COR-L47 (cell line): Measurements from ENCODE around the gene TMEM63A.
"Not testable (repeated sequence)": the region's sequence is repeated elsewhere in the genome, so short reads cannot be mapped to it uniquely, and the experiment has no call there.

ENCODE experiments used
- DNase-seq: peaks from one replicate; lab custom pipeline; 2025; lab: John Stamatoyannopoulos, UW

Gene TMEM63A

GRCh38 chr1:225819346-225820192 lies 62.6 kb downstream of the TMEM63A start:
- DNase-seq = no peak

GRCh38 chr1:225818229-225818628 lies 64.0 kb downstream of the TMEM63A start:
- DNase-seq = no peak

GRCh38 chr1:225817611-225818061 lies 64.5 kb downstream of the TMEM63A start:
- DNase-seq = no peak

- DNase-seq = no peak
Measured at GRCh38 chr1:225816643-225817538, 65.3 kb downstream of the TMEM63A start.

DNA sequence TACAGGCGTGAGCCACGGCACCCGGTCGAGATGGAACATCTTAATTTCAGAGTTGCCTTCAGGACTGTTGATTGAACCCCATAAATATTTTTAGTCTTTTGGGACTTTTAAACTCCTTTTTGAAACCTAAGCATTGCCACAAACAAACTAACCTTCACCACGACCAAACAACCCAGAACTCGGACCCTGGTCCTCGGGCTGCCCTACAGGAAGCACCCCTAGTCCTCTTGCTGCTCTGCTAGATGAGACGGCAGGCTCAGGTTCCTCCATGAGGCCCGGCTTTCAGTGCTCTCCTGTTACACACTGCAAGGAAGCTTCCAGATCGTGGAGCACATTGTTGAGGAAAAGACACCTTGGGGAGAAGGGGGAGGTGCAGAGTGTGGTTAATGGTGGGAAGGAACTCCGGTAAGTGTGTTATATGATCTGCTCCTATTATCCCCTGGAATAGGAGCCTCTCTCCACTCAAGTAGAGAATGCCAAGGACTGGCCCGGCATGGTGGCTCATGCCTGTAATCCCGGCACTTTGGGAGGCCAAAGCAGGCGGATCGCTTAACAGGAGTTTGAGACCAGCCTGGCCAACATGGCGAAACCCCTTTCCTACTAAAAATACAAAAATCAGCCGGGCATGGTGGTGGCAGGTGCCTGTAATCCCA lies 66.5 kb downstream of the TMEM63A start:
- no peak for DNase-seq

DNA sequence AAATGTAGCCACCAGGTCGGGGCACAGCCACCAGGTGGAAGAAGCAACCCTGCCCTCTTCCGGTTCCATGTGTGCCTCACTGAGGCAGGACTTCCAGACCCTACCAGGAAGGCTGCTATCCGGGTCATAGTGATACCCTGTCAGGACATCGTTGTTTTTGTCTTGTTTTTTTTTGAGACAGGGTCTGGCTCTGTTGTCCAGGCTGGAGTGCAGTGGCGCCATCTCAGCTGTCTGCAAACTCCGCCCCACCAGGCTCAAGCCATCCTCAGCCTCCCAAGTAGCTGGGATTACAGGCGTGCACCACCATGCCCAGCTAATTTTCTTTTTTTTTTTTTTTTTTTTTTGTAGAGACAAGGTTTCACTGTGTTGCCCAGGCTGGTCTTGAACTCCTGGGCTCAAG lies 67.1 kb downstream of the TMEM63A start:
- not testable (repeated sequence) for DNase-seq

GRCh38 chr1:225814381-225814780 lies 67.8 kb downstream of the TMEM63A start:
- no peak for DNase-seq

GRCh38 chr1:225813214-225813964 lies 68.8 kb downstream of the TMEM63A start:
- DNase-seq = peak; percentile 28

GRCh38 chr1:225812488-225813213 lies 69.5 kb downstream of the TMEM63A start:
- no peak for DNase-seq

DNA sequence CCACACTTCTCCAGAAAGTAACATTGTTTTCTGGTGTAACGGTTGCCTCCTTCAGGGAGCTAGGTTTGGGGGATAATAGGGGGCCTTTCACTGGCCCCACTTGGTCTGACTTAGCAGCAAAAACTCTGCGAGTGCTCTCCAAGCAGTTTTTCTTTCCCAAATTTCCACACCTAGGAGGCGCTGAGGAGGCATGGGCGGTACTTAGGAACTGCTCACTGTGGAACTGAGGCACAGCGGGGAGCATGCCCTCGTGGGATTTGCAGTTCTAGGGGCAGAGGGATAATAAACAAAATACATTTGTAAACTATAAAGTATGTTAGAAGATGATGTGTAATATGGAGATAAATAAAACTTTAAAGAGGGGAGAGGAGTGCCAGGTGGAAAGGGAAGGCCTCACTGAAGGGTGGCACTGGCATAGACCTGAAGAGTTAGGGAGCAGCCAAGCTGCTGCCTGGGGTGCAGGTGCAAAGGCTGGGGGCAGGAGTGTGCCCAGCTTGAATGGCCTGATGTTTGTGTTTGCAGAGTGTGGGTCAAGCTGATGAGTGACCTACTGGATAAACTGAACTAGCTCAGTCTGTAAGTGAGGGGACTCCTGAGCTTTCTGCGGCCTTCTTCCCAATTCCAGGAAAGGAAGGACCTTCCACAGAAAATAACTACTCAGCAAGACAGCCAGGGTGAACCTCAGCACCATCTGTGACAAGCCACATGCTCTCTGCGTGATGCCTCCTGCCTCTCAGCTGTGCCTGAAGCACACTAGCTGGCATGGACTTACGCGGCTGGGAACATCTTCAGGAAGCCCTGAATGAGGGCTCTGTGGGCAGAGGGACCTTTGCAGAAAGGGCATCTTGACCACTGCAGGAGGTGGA lies 70.3 kb downstream of the TMEM63A start:
- no peak for DNase-seq

- not testable (repeated sequence) for DNase-seq
Measured at GRCh38 chr1:225810579-225811538, 71.3 kb downstream of the TMEM63A start.

GRCh38 chr1:225809842-225810578 lies 72.2 kb downstream of the TMEM63A start, which contains the start of gene EPHX1:
TSS of gene EPHX1 (plus strand) at chr1:225810124. CDS start at chr1:225828730, 18,606 bp downstream.
- DNase-seq = peak; percentile 80

- no peak for DNase-seq
Measured at GRCh38 chr1:225808136-225808535, 74.0 kb downstream of the TMEM63A start.

- DNase-seq = not testable (repeated sequence)
Measured at GRCh38 chr1:225806736-225807135, 75.4 kb downstream of the TMEM63A start.

DNA sequence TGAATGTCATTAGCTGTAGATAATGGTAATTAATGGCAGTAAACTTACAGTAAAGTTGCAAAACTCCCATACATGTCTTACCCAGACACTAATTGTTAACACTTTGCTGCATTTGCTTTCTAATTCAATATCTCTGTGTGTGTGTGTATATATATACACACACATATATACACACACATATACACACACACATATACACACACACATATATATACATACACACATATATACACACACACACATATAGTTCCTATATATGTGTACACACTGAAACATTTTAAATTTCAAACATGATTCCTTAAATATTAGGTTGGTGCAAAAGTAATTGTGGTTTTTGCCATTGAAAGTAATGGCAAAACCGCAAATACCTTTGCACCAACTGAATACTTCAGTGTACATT lies 75.9 kb downstream of the TMEM63A start:
- no peak for DNase-seq

GRCh38 chr1:225801146-225801545 lies 81.0 kb downstream of the TMEM63A start:
- DNase-seq = not testable (repeated sequence)

DNA sequence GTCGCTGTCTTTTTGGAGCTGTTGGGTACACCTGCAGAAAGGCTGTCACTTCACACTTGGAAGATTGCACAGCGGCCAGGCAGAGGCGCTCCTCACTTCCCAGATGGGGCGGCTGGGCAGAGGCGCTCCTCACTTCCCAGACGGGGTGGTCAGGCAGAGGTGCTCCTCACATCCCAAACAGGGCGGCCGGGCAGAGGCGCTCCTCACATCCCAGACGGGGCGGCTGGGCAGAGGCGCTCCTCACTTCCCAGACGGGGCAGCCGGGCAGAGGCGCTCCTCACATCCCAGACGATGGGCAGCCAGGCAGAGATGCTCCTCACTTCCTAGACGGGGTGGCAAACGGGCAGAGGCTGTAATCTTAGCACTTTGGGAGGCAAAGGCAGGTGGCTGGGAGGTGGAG lies 86.1 kb downstream of the TMEM63A start:
- not testable (repeated sequence) for DNase-seq
